Left forelimb (tissue), 1 donor: Measurements from ENCODE around the gene ATN1.

Experiments used
- DNase-seq: peaks from one replicate; pipeline ENCODE4 v3.0.0-alpha.2; 2018; ENCODE audit warnings: low spot score

Gene ATN1

GRCh38 chr12:6925540-6926279 is 2.0 kb upstream of the ATN1 start:
- peak; percentile 81 for DNase-seq

GRCh38 chr12:6928022-6928702 is 403 bp downstream of the ATN1 start:
- no peak for DNase-seq

- no peak for DNase-seq
Observed at GRCh38 chr12:6928703-6929407, 1.1 kb downstream of the ATN1 start.

GRCh38 chr12:6929466-6930452 is 2.0 kb downstream of the ATN1 start:
- no peak for DNase-seq

- no peak for DNase-seq
Observed at GRCh38 chr12:6932766-6933165, 5.0 kb downstream of the ATN1 start.

- DNase-seq = no peak
Observed at GRCh38 chr12:6934110-6934509, 6.4 kb downstream of the ATN1 start.

- DNase-seq = no peak
Observed at GRCh38 chr12:6935371-6936193, 7.8 kb downstream of the ATN1 start.

GRCh38 chr12:6936194-6936635 is 8.5 kb downstream of the ATN1 start:
- no peak for DNase-seq

GRCh38 chr12:6936636-6937480 is 9.1 kb downstream of the ATN1 start:
- DNase-seq = no peak

GRCh38 chr12:6937481-6938352 is 10.0 kb downstream of the ATN1 start:
- peak; percentile 94 for DNase-seq

GRCh38 chr12:6938353-6939190 is 10.8 kb downstream of the ATN1 start:
- no peak for DNase-seq

- DNase-seq = no peak
Observed at GRCh38 chr12:6939191-6939540, 11.4 kb downstream of the ATN1 start.

GRCh38 chr12:6941267-6941666 is 13.5 kb downstream of the ATN1 start:
- no peak for DNase-seq

GRCh38 chr12:6941782-6942181 is 14.0 kb downstream of the ATN1 start:
- DNase-seq = no peak

- no peak for DNase-seq
Observed at GRCh38 chr12:6942331-6942665, 14.5 kb downstream of the ATN1 start.

- peak; percentile 85 for DNase-seq
Observed at GRCh38 chr12:6943389-6943721, 15.6 kb downstream of the ATN1 start.

GRCh38 chr12:6943722-6944380 is 16.1 kb downstream of the ATN1 start, which contains the start of the genes C12orf57 and RNU7-1:
Gene C12orf57 (plus strand): TSS chr12:6944022. CDS start chr12:6944122, 100 bp downstream.
Gene RNU7-1 (plus strand): TSS chr12:6943816.
- peak; percentile 89 for DNase-seq
